ENCODE data around the gene TCIRG1.
A peak's percentile ranks its signal among the peaks of the same experiment; 100 is the strongest.

Gene TCIRG1

DNA sequence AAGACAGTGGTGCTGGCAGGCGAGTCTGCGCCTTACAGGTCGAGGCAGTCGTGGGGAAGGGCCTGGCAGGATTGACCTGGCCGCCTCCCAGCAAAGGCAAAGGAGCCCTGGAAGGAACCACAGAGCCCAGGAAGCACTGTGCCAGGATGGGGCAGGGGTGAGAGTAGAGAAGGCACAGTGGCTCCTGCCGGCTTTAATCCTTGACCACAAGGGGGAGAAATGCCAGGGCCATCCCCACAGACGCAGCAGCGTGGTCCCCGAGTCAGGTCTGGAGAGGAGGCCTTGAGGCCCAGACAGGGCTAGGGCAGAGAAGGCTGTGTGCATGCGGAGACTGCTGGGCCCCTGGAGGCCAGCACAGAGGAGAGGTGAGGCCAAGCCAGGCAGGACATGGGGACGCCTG is 18.2 kb upstream of the TCIRG1 start:
- Histone ChIP-seq H3K4me2 (peak overlapping the region; percentile 11 to 83 (median 60); a peak in 20 of 22 replicates), H3K9me3 (replicated peaks in 1 of 11) (peaks cover 0 to 7% (median 0%) of the 10 kb centered on the region in 11 experiments; a peak in 4 of 22 replicates), H3K27ac (peak overlapping the region in 5 of 11 experiments; percentile 1 to 29 (median 21); a peak in 6 of 22 replicates), H3K27me3 (no peaks in the 10 kb centered on the region), H4K20me1 (peaks cover 0 to 57% (median 10%) of the 10 kb centered on the region in 11 experiments; a peak in 11 of 22 replicates), H3K36me3 (peaks cover 6 to 74% (median 42%) of the 10 kb centered on the region in 11 experiments; a peak in 17 of 22 replicates), H3K4me3 (no peak overlapping the region), H3K4me1 (peaks cover 44 to 66% (median 55%) of the 10 kb centered on the region in 10 experiments), H3K9ac (peak overlapping the region in 8 of 11 experiments; percentile 3 to 54 (median 36); a peak in 11 of 22 replicates)
- TF ChIP-seq Cebpa-rat (IDR thresholded peaks at IDR 0.05): no peak

DNA sequence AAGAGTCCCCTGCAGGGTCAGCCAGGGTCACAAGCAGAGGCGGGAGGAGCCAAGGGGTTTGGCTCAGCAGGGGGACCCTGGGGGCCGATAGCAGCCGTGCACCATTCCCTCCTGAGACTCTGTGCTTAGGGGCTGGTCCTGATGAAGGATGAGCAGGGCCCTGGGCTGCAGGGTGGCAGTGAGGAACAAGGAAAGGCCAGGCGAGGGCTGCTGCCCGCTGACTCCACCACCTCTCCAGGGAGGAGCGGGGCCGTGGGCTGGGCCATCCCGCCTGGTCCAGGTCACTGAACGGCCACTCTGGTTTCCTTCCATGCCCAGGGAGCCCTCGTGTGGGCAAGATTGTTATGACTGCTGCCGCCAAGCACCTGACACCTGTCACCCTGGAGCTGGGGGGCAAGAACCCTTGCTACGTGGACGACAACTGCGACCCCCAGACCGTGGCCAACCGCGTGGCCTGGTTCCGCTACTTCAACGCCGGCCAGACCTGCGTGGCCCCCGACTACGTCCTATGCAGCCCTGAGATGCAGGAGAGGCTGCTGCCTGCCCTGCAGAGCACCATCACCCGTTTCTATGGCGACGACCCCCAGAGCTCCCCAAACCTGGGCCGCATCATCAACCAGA is 17.5 kb upstream of the TCIRG1 start:
- Histone ChIP-seq H3K27ac (peak overlapping the region in 4 of 11 experiments; percentile 1 to 29 (median 13); a peak in 1 of 22 replicates), H3K4me3 (no peak overlapping the region), H3K36me3 (peaks cover 6 to 76% (median 43%) of the 10 kb centered on the region in 11 experiments; a peak in 17 of 22 replicates), H3K4me1 (peaks cover 38 to 62% (median 53%) of the 10 kb centered on the region in 10 experiments), H3K9ac (peak overlapping the region in 8 of 11 experiments; percentile 3 to 54 (median 36); a peak in 8 of 22 replicates), H3K27me3 (no peaks in the 10 kb centered on the region), H4K20me1 (peaks cover 0 to 51% (median 7%) of the 10 kb centered on the region in 11 experiments; a peak in 11 of 22 replicates), H3K4me2 (peak overlapping the region; percentile 11 to 83 (median 60); a peak in 18 of 22 replicates), H3K9me3 (replicated peaks in 1 of 11) (peaks cover 0 to 7% (median 0%) of the 10 kb centered on the region in 11 experiments; a peak in 4 of 22 replicates)
- no peak for TF ChIP-seq Cebpa-rat (IDR thresholded peaks at IDR 0.05)

DNA sequence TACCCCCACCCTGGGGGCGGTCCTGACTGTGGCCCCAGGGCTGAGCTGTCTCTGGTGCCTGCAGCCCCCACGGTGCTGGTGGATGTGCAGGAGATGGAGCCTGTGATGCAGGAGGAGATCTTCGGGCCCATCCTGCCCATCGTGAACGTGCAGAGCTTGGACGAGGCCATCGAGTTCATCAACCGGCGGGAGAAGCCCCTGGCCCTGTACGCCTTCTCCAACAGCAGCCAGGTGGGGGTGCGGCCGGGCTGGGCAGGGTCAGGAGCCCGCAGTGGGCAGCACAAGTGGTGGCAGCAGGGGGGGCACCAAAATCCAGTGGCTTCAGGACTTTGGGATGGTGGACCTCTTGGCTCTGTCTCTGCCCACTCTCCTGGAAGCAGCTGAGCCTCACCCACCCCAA is 16.3 kb upstream of the TCIRG1 start:
- H4K20me1 ChIP-seq: peaks cover 0 to 38% (median 0%) of the 10 kb centered on the region in 11 experiments; a peak in 9 of 22 replicates
- no peak overlapping the region for H3K4me3 ChIP-seq
- no peak for TF ChIP-seq Cebpa-rat (IDR thresholded peaks at IDR 0.05)
- H3K9me3 ChIP-seq (replicated peaks in 1 of 11): peaks cover 0 to 7% (median 0%) of the 10 kb centered on the region in 11 experiments; a peak in 4 of 22 replicates
- H3K4me1 ChIP-seq: peaks cover 26 to 52% (median 43%) of the 10 kb centered on the region in 10 experiments
- no peak overlapping the region for H3K9ac ChIP-seq
- H3K27ac ChIP-seq: no peak overlapping the region
- no peaks in the 10 kb centered on the region for H3K27me3 ChIP-seq
- peaks cover 6 to 85% (median 50%) of the 10 kb centered on the region in 11 experiments; a peak in 17 of 22 replicates for H3K36me3 ChIP-seq
- no peak overlapping the region for H3K4me2 ChIP-seq

DNA sequence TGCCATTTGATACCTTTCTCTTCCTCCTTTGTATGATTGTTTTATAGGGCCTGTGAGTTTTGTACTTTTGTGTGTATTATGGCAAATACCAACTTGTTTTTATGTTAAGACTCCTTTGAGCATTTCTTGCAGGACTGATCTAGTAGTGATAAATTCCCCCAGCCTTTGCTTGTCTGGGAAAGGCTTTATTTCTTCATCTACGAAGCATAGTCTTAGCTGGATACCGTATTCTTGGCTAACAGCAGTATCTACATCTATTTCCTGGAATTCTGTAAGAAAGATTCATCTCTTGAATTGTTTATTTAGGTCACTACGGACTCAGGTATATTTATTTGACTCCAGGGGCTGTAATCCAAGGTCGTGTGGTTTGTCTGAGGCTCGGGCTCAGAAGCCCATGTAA is 14.3 kb upstream of the TCIRG1 start:
- Histone ChIP-seq H3K4me2 (peak overlapping the region in 3 of 11 experiments; percentile 23 to 53 (median 44); a peak in 3 of 22 replicates), H3K36me3 (peaks cover 6 to 81% (median 57%) of the 10 kb centered on the region in 11 experiments; a peak in 17 of 22 replicates), H3K4me3 (no peak overlapping the region), H4K20me1 (peaks cover 0 to 22% (median 0%) of the 10 kb centered on the region in 11 experiments; a peak in 7 of 22 replicates), H3K4me1 (peaks cover 39 to 57% (median 49%) of the 10 kb centered on the region in 10 experiments), H3K9me3 (replicated peaks in 1 of 11) (peaks cover 0 to 7% (median 0%) of the 10 kb centered on the region in 11 experiments; a peak in 4 of 22 replicates), H3K9ac (no peak overlapping the region), H3K27ac (no peak overlapping the region), H3K27me3 (no peaks in the 10 kb centered on the region)
- no peak for TF ChIP-seq Cebpa-rat (IDR thresholded peaks at IDR 0.05)

DNA sequence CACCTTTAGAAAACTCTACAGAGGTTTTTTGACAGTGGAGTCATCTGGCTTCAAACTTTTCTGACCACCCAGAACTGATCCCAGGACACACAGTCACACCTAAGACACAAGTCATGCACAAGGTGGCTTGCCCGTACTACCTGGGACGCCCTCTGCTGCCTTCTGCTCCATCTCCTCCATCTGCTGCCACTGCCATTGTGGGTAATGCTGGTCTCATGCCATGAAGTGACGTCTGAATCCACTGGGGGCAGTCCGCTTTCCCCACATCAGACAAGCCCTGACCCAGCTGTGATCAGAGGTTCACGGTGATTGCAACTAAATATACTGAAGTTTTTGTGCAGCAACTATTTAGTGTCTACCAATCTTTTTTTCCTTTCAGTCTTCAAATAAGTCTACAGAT is 13.8 kb upstream of the TCIRG1 start:
- no peak overlapping the region; a peak in 1 of 22 replicates for H3K27ac ChIP-seq
- TF ChIP-seq Cebpa-rat (IDR thresholded peaks at IDR 0.05): no peak
- H3K4me2 ChIP-seq: peak overlapping the region in 6 of 11 experiments; percentile 0 to 53 (median 34); a peak in 9 of 22 replicates
- no peaks in the 10 kb centered on the region for H3K27me3 ChIP-seq
- peaks cover 6 to 75% (median 57%) of the 10 kb centered on the region in 11 experiments; a peak in 17 of 22 replicates for H3K36me3 ChIP-seq
- peaks cover 0 to 7% (median 0%) of the 10 kb centered on the region in 11 experiments; a peak in 4 of 22 replicates for H3K9me3 ChIP-seq (replicated peaks in 1 of 11)
- H3K9ac ChIP-seq: no peak overlapping the region
- peaks cover 0 to 17% (median 0%) of the 10 kb centered on the region in 11 experiments; a peak in 7 of 22 replicates for H4K20me1 ChIP-seq
- peaks cover 41 to 57% (median 53%) of the 10 kb centered on the region in 10 experiments for H3K4me1 ChIP-seq
- no peak overlapping the region for H3K4me3 ChIP-seq

DNA sequence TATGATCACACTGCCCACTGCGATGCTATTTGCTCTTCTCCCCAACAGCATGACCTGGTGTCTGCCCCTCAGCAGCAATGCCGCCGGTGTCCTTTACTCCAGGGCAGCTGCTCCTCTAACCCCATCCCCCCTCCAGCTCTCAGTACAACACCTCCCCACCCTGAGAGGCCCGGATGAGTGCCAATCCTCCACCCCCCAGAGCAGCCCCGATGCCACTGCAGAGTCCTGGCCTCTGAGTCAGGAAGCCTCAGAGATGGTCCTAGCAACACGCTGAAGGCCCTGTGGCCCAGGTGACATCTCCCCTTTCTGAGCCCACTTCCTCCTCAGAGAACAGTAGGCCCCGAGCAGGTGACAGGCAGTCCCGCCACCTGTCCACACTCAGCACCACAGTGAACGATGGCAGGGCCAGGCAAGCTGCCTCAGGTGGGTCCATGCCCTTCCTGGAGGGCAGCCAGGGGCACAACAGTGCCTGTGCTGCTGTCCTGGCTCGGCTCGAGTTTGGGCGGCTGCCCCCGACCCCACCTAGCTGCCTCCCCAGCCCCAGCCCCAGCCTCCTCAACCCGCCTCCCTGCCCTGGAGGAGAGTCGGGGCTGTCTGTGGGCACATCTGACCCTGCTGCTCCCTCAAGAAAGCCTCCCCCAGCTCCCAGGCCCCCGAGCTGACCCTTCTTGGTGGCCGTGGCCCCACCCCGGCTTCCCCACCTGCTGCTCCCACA is 12.3 kb upstream of the TCIRG1 start:
- Histone ChIP-seq H4K20me1 (peaks cover 0 to 8% (median 0%) of the 10 kb centered on the region in 11 experiments; a peak in 5 of 22 replicates), H3K4me1 (peaks cover 33 to 48% (median 45%) of the 10 kb centered on the region in 10 experiments), H3K36me3 (peaks cover 6 to 69% (median 54%) of the 10 kb centered on the region in 11 experiments; a peak in 17 of 22 replicates), H3K27ac (no peak overlapping the region), H3K9me3 (replicated peaks in 1 of 11) (peaks cover 0 to 7% (median 0%) of the 10 kb centered on the region in 11 experiments; a peak in 4 of 22 replicates), H3K9ac (peak overlapping the region in 1 of 11 experiments; percentile 18; a peak in 3 of 22 replicates), H3K4me2 (no peak overlapping the region), H3K27me3 (no peaks in the 10 kb centered on the region), H3K4me3 (no peak overlapping the region)
- TF ChIP-seq Cebpa-rat (IDR thresholded peaks at IDR 0.05): no peak

DNA sequence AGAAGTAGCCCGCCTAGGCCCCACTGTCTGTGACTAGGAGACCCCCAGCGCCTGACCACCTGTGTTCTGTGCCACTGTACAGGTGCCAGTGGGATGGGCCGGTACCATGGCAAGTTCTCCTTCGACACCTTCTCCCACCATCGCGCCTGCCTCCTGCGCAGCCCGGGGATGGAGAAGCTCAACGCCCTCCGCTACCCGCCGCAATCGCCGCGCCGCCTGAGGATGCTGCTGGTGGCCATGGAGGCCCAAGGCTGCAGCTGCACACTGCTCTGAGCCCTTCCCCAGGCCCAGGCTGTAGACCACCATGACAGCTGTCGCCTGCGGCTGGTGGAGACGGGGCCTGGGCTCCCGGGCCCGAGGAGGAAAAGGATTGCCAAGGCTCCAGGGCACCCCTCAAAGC is 11.2 kb upstream of the TCIRG1 start:
- Histone ChIP-seq H3K9ac (peak overlapping the region in 4 of 11 experiments; percentile 11 to 21 (median 16); a peak in 2 of 22 replicates), H3K36me3 (peaks cover 7 to 62% (median 52%) of the 10 kb centered on the region in 11 experiments), H3K27me3 (no peaks in the 10 kb centered on the region), H3K4me3 (no peak overlapping the region), H3K9me3 (replicated peaks in 1 of 11) (peaks cover 0 to 7% (median 0%) of the 10 kb centered on the region in 11 experiments; a peak in 4 of 22 replicates), H3K4me2 (peak overlapping the region in 3 of 11 experiments; percentile 12 to 24 (median 17); a peak in 3 of 22 replicates), H3K27ac (0 out of 22 replicates have a peak overlapping the region, but pooled peaks of 1 of the 11 experiments have one; percentile 22), H4K20me1 (peaks cover 0 to 5% (median 0%) of the 10 kb centered on the region in 11 experiments; a peak in 1 of 22 replicates), H3K4me1 (peaks cover 44 to 58% (median 51%) of the 10 kb centered on the region in 10 experiments)
- no peak for TF ChIP-seq Cebpa-rat (IDR thresholded peaks at IDR 0.05)
